NB4 (cell line): ENCODE data around the gene DNAH14.
"Not testable (repeated sequence)": the region's sequence is repeated elsewhere in the genome, so short reads cannot be mapped to it uniquely, and the experiment has no call there.

Experiments
- CTCF ChIP-seq: IDR thresholded peaks from one replicate; pipeline ENCODE4 v1.5.1; 2012; ENCODE audit warnings: low read depth, low read length
- MAX ChIP-seq: IDR thresholded peaks from 2 replicates; pipeline ENCODE4 v1.6.1; 2011; ENCODE audit warnings: low read depth, low read length
- MYC ChIP-seq: IDR thresholded peaks from 2 replicates; pipeline ENCODE4 v1.6.1; 2011; ENCODE audit warnings: low read depth, low read length
- POLR2A ChIP-seq: IDR thresholded peaks from 2 replicates; pipeline ENCODE4 v1.6.1; 2011; ENCODE audit warnings: mild to moderate bottlenecking; ENCODE audit not compliant: insufficient read length; ENCODE audit errors: extremely low read depth

GRCh38 chr1:225006352-225006751 lies 76.9 kb downstream of the DNAH14 start:
- TF ChIP-seq CTCF, POLR2A, MAX, MYC: not testable (repeated sequence)
